K562 (cell line): ENCODE data around the gene RAD50. TPM values are rescaled to one million over a fixed set of nuclear protein-coding genes. Genes with fewer than 3 reads are reported as not detected.

Source experiments
- ARID2 ChIP-seq: fragments of 450-650 bp; IDR thresholded peaks from 2 replicates; pipeline ENCODE4 v1.6.1; 2017; ENCODE audit warnings: antibody characterized with exemption, mild to moderate bottlenecking
- ATF3 ChIP-seq, 2 experiments: fragments of 450-650 bp in 1 of 2; sonication (generic) in 1 of 2; formaldehyde crosslinking in 1 of 2; IDR thresholded peaks in 1 of 2; conservative IDR thresholded peaks in 1 of 2; 2 replicates each; pipeline versions ENCODE4 v1.6.1 to v1.8.1; 2016 to 2023; ENCODE audit warnings: mild to moderate bottlenecking in 2 of 2, moderate library complexity in 2 of 2, inconsistent platforms in 1 of 2, missing genetic modification reagents in 1 of 2
- CHAMP1 ChIP-seq: fragments of 450-650 bp; IDR thresholded peaks from 2 replicates; pipeline ENCODE4 v1.6.1; 2016; ENCODE audit warnings: mild to moderate bottlenecking
- DMBX1 ChIP-seq: fragments of 250-450 bp; sonication (Bioruptor Pico); IDR thresholded peaks from 2 replicates; pipeline ENCODE4 v1.8.0; 2022; ENCODE audit warnings: inconsistent platforms, mild to moderate bottlenecking, moderate library complexity, borderline replicate concordance
- FOXK2 ChIP-seq, 2 experiments: fragments of 450-650 bp; IDR thresholded peaks in 1 of 2; conservative IDR thresholded peaks in 1 of 2; 2 replicates each; pipeline ENCODE4 v1.6.1; 2016; ENCODE audit warnings: low read depth in 2 of 2, mild to moderate bottlenecking in 1 of 2
- HDAC8 ChIP-seq: fragments of 450-650 bp; IDR thresholded peaks from 2 replicates; pipeline ENCODE4 v1.6.1; 2016; ENCODE audit warnings: mild to moderate bottlenecking, missing genetic modification characterization, moderate library complexity, missing compliant biosample characterization
- JUND ChIP-seq, 2 experiments: IDR thresholded peaks; 2 replicates in 1 of 2; 3 replicates in 1 of 2; pipeline ENCODE4 v1.6.1; 2011; ENCODE audit warnings: borderline replicate concordance in 2 of 2, low read depth in 2 of 2, low read length in 2 of 2, improper control_type of control experiment in 1 of 2, missing biosample characterization in 1 of 2, missing genetic modification characterization in 1 of 2, missing genetic modification reagents in 1 of 2
- KDM2B ChIP-seq: fragments of 250-450 bp; sonication (Bioruptor Pico); IDR thresholded peaks from 2 replicates; pipeline ENCODE4 v1.8.0; 2021; ENCODE audit warnings: mild to moderate bottlenecking, moderate library complexity
- MNT ChIP-seq, 2 experiments: fragments of 450-650 bp; conservative IDR thresholded peaks; 2 replicates each; pipeline ENCODE4 v1.6.1; 2017; ENCODE audit warnings: mild to moderate bottlenecking in 2 of 2, moderate library complexity in 2 of 2
- PML ChIP-seq: IDR thresholded peaks from 2 replicates; pipeline ENCODE4 v1.6.1; 2012; ENCODE audit warnings: low read length, inconsistent platforms
- POLR2B ChIP-seq: fragments of 450-650 bp; IDR thresholded peaks from 2 replicates; pipeline ENCODE4 v1.6.1; 2018; ENCODE audit warnings: low read depth; ENCODE audit not compliant: partially characterized antibody
- SAFB2 ChIP-seq: fragments of 200-400 bp; formaldehyde crosslinking; IDR thresholded peaks from 2 replicates; pipeline ENCODE4 v1.6.1; 2018; ENCODE audit warnings: borderline replicate concordance, low read length, low read depth, moderate library complexity; ENCODE audit not compliant: severe bottlenecking
- SMAD1 ChIP-seq: fragments of 150-350 bp; IDR thresholded peaks from 2 replicates; pipeline ENCODE4 v1.6.1; 2014; ENCODE audit warnings: low read length, low read depth; ENCODE audit not compliant: partially characterized antibody
- ZBTB43 ChIP-seq: sonication (generic); formaldehyde crosslinking; IDR thresholded peaks from 2 replicates; pipeline ENCODE4 v1.8.0; 2023; ENCODE audit warnings: mild to moderate bottlenecking, missing genetic modification reagents
- ZNF639 ChIP-seq, 2 experiments: fragments of 200-800 bp in 1 of 2; sonication (Bioruptor generic) in 1 of 2; sonication (generic) in 1 of 2; formaldehyde crosslinking in 1 of 2; IDR thresholded peaks in 1 of 2; conservative IDR thresholded peaks in 1 of 2; 2 replicates each; pipeline versions ENCODE4 v1.5.0 to v1.6.1; 2016 to 2020; ENCODE audit warnings: missing compliant biosample characterization in 1 of 2, missing genetic modification characterization in 1 of 2, missing genetic modification reagents in 1 of 2
- polyA plus RNA-seq, 8 experiments: library from polyadenylated mRNA; depleted of rRNA in 4 of 8; stranded (reverse) in 5 of 8; unstranded in 3 of 8; fragments of >200 nt; fragmentation: Nextera tagmentation in 2 of 8; fragmentation: Illumina TruSeq in 1 of 8; extraction: Ambion mirVana in 2 of 8; extraction: Trizol in 1 of 8; gene quantifications; 2 replicates each; pipeline versions ENCODE4 v1.2.1 to v1.2.3, GENCODE V29; 2011 to 2014; ENCODE audit warnings: inconsistent platforms in 1 of 8, missing spikeins in 1 of 8
- total RNA-seq, 7 experiments: library from RNA; depleted of rRNA in 6 of 7; stranded (reverse); fragments of >200 nt in 6 of 7; fragmentation: Illumina TruSeq in 2 of 7; extraction: Trizol in 2 of 7; gene quantifications; 2 replicates each; pipeline versions ENCODE4 v1.2.1 to v1.2.3, GENCODE V29; 2011 to 2021; ENCODE audit warnings: low replicate concordance in 1 of 7
- TF ChIP-seq, protein P1 (sequence below): fragments of 450-650 bp; IDR thresholded peaks from 2 replicates; pipeline ENCODE4 v1.6.1; 2016

Gene RAD50
- total and polyA plus RNA-seq, 9 of the 15 experiments (the other 6 are each of a cell fraction or from before 2014, with no cell fraction given), result 15.3 to 74.2 (median 44.1) TPM

DNA sequence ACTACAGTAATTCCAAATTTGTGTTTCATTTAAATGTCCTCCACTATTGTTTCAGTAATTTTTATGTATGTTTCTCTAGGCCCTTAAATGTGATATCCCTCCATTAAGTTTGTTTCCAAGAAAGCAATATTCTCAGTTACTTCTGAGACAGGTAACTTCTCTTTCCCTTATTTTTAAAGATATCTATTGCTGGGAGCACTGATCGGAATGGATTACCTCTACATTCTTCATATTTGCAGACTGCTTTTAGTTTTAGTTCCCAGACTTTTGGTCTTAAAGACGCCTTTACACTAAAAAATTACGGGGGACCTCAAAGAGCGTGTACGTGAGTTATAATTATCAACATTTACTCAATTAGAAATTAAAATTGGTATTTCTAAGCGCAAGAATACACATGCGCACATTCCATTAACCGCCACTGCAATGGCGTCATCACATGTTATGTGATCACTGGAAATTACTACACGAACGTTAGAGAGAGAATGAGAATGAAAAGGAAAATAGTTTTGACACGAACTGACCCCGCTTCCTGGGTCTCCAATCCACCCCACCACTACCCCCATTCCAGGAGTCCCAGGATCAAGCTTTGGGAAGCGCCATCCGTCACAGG, 519 bp upstream of the RAD50 start (continued):
- no peak for TF ChIP-seq HDAC8 (tag)
- TF ChIP-seq, protein P1, sequence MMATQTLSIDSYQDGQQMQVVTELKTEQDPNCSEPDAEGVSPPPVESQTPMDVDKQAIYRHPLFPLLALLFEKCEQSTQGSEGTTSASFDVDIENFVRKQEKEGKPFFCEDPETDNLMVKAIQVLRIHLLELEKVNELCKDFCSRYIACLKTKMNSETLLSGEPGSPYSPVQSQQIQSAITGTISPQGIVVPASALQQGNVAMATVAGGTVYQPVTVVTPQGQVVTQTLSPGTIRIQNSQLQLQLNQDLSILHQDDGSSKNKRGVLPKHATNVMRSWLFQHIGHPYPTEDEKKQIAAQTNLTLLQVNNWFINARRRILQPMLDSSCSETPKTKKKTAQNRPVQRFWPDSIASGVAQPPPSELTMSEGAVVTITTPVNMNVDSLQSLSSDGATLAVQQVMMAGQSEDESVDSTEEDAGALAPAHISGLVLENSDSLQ, result no peak
- TF ChIP-seq MNT (conservative IDR thresholded peaks at IDR 0.05), result no peak
- no peak for TF ChIP-seq DMBX1 (CRISPR knock-in tag)
- TF ChIP-seq CHAMP1, result peak; percentile 8; the same call in 1 of the 2 replicates
- TF ChIP-seq ZBTB43, result 0 out of 2 replicates have a peak, but pooled peaks have one; percentile 2
- TF ChIP-seq KDM2B (CRISPR knock-in tag), result no peak
- no peak for TF ChIP-seq ARID2
- TF ChIP-seq FOXK2 (conservative IDR thresholded peaks at IDR 0.05 in 1 of 2, IDR thresholded peaks at IDR 0.05 in 1 of 2; ENCODE audit: low read depth in 2 of 2), result no peak
- no peak for TF ChIP-seq SAFB2
- peak; percentile 37; the same call in 1 of the 2 replicates for TF ChIP-seq JUND (IDR thresholded peaks at IDR 0.05; ENCODE audit: borderline replicate concordance, low read depth, low read length)
- TF ChIP-seq JUND (tag; IDR thresholded peaks at IDR 0.05; ENCODE audit: borderline replicate concordance, low read depth, low read length), result no peak; the same call in 2 of the 3 replicates
- TF ChIP-seq PML, result no peak
- peak; percentile 88 for TF ChIP-seq POLR2B
- peak; percentile 41 for TF ChIP-seq SMAD1
- TF ChIP-seq ATF3 (IDR thresholded peaks at IDR 0.05), result peak; percentile 91
- TF ChIP-seq ATF3 (CRISPR knock-in tag; conservative IDR thresholded peaks at IDR 0.05), result 0 out of 2 replicates have a peak, but pooled peaks have one; percentile 72
- 0 out of 4 replicates have a peak, but pooled peaks of 1 of the 2 experiments have one; percentile 25 for TF ChIP-seq ZNF639 (CRISPR knock-in tag; conservative IDR thresholded peaks at IDR 0.05 in 1 of 2, IDR thresholded peaks at IDR 0.05 in 1 of 2)
